Neural cell (in vitro differentiated cells): Measurements from ENCODE around the gene MRTFA.

Experiments used
- CTCF ChIP-seq: fragments of 450-650 bp; IDR thresholded peaks from 2 replicates; pipeline ENCODE4 v1.5.1; 2014; ENCODE audit warnings: antibody characterized with exemption, mild to moderate bottlenecking, moderate library complexity; ENCODE audit not compliant: poor library complexity, severe bottlenecking
- EP300 ChIP-seq: fragments of 450-650 bp; conservative IDR thresholded peaks from 2 replicates; pipeline ENCODE4 v1.6.1; 2014; ENCODE audit warnings: antibody characterized with exemption, mild to moderate bottlenecking, moderate library complexity; ENCODE audit not compliant: poor library complexity, severe bottlenecking
- EZH2 ChIP-seq: fragments of 200-600, 300-800 bp; shearing (Covaris generic), sonication (generic); IDR thresholded peaks from 2 replicates; pipeline ENCODE4 v1.6.1; 2014; ENCODE audit warnings: antibody characterized with exemption, low read length, borderline replicate concordance, mild to moderate bottlenecking; ENCODE audit not compliant: insufficient read depth, poor library complexity, severe bottlenecking
- POLR2AphosphoS5 ChIP-seq: IDR thresholded peaks from 2 replicates; pipeline ENCODE4 v1.6.1; 2012
- RAD21 ChIP-seq: fragments of 450-650 bp; conservative IDR thresholded peaks from 2 replicates; pipeline ENCODE4 v1.6.1; 2014; ENCODE audit warnings: antibody characterized with exemption, mild to moderate bottlenecking, moderate library complexity
- REST ChIP-seq: IDR thresholded peaks from 2 replicates; pipeline ENCODE4 v1.6.1; 2012; ENCODE audit warnings: borderline replicate concordance
- SMC3 ChIP-seq: fragments of 450-650 bp; conservative IDR thresholded peaks from 2 replicates; pipeline ENCODE4 v1.6.1; 2014; ENCODE audit warnings: antibody characterized with exemption, mild to moderate bottlenecking, moderate library complexity; ENCODE audit not compliant: poor library complexity
- TAF1 ChIP-seq: IDR thresholded peaks from 2 replicates; pipeline ENCODE4 v1.6.1; 2012; ENCODE audit warnings: low read depth

- no peak for TF ChIP-seq TAF1
- TF ChIP-seq CTCF: no peak
- no peak for TF ChIP-seq RAD21
- TF ChIP-seq POLR2AphosphoS5: no peak
- no peak for TF ChIP-seq EZH2
- TF ChIP-seq EP300: no peak
- no peak for TF ChIP-seq REST
- no peak for TF ChIP-seq SMC3
Measured at GRCh38 chr22:40638261-40638660, 1.7 kb upstream of the MRTFA start.
